ENCODE results near the gene SLCO3A1. TPM values are rescaled to one million over a fixed set of nuclear protein-coding genes. Genes with fewer than 3 reads are reported as not detected.
A peak's percentile ranks its signal among the peaks of the same experiment; 100 is the strongest.

The SLCO3A1 gene
- total and polyA plus RNA-seq, 8 donors, result 2.4 to 38.8 (median 7.7) TPM

DNA sequence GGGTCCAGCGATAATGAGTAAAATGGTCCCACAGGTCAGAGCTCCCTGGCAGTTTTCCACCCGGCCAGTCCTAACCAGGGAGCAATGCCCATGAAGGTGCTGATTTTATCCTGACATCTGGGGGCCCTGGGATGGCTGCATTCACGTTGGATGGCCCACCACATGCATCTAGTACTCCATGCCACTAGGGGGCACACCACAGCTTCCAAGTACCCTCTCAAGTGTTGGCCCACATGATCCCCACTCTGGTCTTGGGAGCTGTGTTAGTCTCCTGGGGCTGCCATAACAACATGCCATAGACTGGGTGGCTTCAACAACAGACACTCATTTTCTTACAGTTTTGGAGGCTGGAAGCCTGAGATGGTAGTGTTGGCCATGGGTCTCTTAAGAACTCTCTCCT is 225.5 kb downstream of the SLCO3A1 start:
- Histone ChIP-seq H3K4me1 (peaks cover 5 to 44% (median 8%) of the 10 kb centered on the region in 4 donors), H3K4me3 (no peak overlapping the region), H3K27ac (no peak overlapping the region), H3K27me3 (no peaks in the 10 kb centered on the region), H3K9me3 (no peaks in the 10 kb centered on the region), H3K36me3 (no peaks in the 10 kb centered on the region)
- intact Hi-C loops (cut with DNase I; ENCODE audit: low total_unique reads), result loop anchor here (5.0 to 10.0 kb wide), 2 partner anchors 232 to 374 kb away; no protein-coding TSS in a partner anchor
- TF ChIP-seq POLR2A (IDR thresholded peaks at IDR 0.05) (no peak), EP300 (IDR thresholded peaks at IDR 0.05) (no peak), POLR2AphosphoS5 (IDR thresholded peaks at IDR 0.05) (no peak)
- TF ChIP-seq, protein P1, sequence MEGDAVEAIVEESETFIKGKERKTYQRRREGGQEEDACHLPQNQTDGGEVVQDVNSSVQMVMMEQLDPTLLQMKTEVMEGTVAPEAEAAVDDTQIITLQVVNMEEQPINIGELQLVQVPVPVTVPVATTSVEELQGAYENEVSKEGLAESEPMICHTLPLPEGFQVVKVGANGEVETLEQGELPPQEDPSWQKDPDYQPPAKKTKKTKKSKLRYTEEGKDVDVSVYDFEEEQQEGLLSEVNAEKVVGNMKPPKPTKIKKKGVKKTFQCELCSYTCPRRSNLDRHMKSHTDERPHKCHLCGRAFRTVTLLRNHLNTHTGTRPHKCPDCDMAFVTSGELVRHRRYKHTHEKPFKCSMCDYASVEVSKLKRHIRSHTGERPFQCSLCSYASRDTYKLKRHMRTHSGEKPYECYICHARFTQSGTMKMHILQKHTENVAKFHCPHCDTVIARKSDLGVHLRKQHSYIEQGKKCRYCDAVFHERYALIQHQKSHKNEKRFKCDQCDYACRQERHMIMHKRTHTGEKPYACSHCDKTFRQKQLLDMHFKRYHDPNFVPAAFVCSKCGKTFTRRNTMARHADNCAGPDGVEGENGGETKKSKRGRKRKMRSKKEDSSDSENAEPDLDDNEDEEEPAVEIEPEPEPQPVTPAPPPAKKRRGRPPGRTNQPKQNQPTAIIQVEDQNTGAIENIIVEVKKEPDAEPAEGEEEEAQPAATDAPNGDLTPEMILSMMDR (IDR thresholded peaks at IDR 0.05), result no peak
- 63 to 88% (median 83%) methylated on average over 2 to 3 of the region's 3 CpGs for WGBS, 5 donors
- no peak for DNase-seq

- Histone ChIP-seq H3K27ac (no peak overlapping the region), H3K27me3 (no peaks in the 10 kb centered on the region), H3K4me3 (no peak overlapping the region), H3K9me3 (no peaks in the 10 kb centered on the region), H3K36me3 (no peaks in the 10 kb centered on the region), H3K4me1 (peaks cover 1 to 38% (median 6%) of the 10 kb centered on the region in 4 donors)
- TF ChIP-seq, protein P1 (IDR thresholded peaks at IDR 0.05), result no peak
- TF ChIP-seq POLR2AphosphoS5 (IDR thresholded peaks at IDR 0.05) (no peak), EP300 (IDR thresholded peaks at IDR 0.05) (no peak), POLR2A (IDR thresholded peaks at IDR 0.05) (no peak)
- 89 to 94% (median 94%) methylated on average over 9 to 10 of the region's 10 CpGs for WGBS, 5 donors
- no peak for DNase-seq
- intact Hi-C loops (cut with DNase I; ENCODE audit: low total_unique reads), result loop anchor here (5.0 to 10.0 kb wide), 2 partner anchors 232 to 375 kb away; no protein-coding TSS in a partner anchor
These were observed 226.2 kb downstream of the SLCO3A1 start for GRCh38 chr15:92079647-92080255.

DNA sequence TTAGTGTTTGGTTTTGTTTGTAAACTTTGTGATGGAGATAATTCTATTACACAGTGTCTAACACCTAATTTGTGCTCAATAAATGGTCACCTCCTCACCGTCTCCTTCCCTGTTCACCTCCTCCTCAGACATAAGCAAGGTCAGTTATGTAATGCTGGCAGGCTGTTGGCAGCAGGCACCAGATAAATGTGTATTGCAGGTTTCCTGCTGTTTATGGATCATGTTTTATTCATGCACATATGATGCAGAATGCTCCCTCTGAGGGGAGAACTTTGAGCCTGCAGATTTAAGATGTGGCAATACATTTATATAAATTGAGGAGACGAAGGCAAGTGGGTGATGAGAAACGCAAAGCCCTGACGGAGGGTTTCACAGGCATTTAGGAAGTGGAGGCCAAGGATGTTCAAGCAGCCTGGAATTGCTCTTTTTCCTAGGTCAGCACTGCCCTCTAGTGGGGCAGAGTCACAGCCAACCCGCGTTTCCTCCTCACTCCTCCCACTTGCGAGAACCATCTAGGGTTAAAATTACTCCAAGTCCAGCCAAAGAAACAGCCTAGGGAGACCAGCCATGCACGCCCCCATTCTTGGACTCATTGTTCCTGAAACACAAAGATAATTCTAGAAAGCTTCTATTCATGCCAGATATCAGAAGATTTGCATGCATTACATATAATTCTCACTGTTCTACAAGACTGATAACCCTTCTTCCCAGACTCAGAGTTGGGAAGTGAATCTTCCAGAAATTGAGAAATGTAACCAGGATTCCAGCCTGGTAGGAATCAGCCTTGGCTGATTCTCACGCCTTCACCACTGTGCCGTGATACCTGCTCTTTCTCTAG is 228.7 kb downstream of the SLCO3A1 start:
- WGBS, 5 donors, result 11 to 20% (median 16%) methylated on average over 10 of the region's 10 CpGs
- DNase-seq, result peak; percentile 54 to 90
- Histone ChIP-seq H3K36me3 (no peaks in the 10 kb centered on the region), H3K9me3 (no peaks in the 10 kb centered on the region), H3K27ac (no peak overlapping the region), H3K27me3 (no peaks in the 10 kb centered on the region), H3K4me3 (no peak overlapping the region), H3K4me1 (peaks cover 0 to 19% (median 4%) of the 10 kb centered on the region in 4 donors)
- TF ChIP-seq, protein P1 (IDR thresholded peaks at IDR 0.05), result peak in 5 of 7 experiments; percentile 30 to 75 (median 63)
- TF ChIP-seq EP300 (IDR thresholded peaks at IDR 0.05) (no peak), POLR2A (IDR thresholded peaks at IDR 0.05) (no peak), POLR2AphosphoS5 (IDR thresholded peaks at IDR 0.05) (no peak)
- intact Hi-C loops (cut with DNase I; ENCODE audit: low total_unique reads), result no loop called here

DNA sequence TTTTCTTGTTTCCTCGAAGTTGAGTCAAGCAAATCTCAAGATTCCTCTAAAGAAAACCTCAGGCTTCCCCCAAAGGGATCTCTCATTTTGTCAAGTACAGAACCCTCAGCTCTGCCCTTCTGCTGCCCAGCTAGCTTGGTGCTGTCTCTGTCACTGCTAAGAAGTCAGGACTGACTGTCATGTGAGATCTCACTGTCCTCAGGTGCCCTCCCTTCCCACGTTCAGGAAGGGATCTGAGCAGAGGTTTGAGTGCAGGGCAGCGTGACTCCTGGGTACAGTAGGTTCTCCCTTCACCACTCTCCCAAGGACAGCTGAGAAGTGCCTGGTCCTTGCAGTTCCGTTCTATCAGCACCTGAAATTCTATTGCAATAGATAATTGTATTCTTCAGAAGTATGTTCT is 229.7 kb downstream of the SLCO3A1 start:
- no peaks in the 10 kb centered on the region for H3K27me3 ChIP-seq
- H3K36me3 ChIP-seq, result no peaks in the 10 kb centered on the region
- H3K4me1 ChIP-seq, result peaks cover 0 to 12% (median 4%) of the 10 kb centered on the region in 4 donors
- H3K4me3 ChIP-seq, result no peak overlapping the region
- TF ChIP-seq, protein P1 (IDR thresholded peaks at IDR 0.05), result no peak
- TF ChIP-seq POLR2A (IDR thresholded peaks at IDR 0.05) (no peak), EP300 (IDR thresholded peaks at IDR 0.05) (no peak), POLR2AphosphoS5 (IDR thresholded peaks at IDR 0.05) (no peak)
- 55 to 74% (median 67%) methylated on average over 3 to 4 of the region's 4 CpGs for WGBS, 5 donors
- no peak overlapping the region for H3K27ac ChIP-seq
- intact Hi-C loops (cut with DNase I; ENCODE audit: low total_unique reads), result no loop called here
- no peak for DNase-seq
- no peaks in the 10 kb centered on the region for H3K9me3 ChIP-seq
